ENCODE data around the gene IER5.

DNA sequence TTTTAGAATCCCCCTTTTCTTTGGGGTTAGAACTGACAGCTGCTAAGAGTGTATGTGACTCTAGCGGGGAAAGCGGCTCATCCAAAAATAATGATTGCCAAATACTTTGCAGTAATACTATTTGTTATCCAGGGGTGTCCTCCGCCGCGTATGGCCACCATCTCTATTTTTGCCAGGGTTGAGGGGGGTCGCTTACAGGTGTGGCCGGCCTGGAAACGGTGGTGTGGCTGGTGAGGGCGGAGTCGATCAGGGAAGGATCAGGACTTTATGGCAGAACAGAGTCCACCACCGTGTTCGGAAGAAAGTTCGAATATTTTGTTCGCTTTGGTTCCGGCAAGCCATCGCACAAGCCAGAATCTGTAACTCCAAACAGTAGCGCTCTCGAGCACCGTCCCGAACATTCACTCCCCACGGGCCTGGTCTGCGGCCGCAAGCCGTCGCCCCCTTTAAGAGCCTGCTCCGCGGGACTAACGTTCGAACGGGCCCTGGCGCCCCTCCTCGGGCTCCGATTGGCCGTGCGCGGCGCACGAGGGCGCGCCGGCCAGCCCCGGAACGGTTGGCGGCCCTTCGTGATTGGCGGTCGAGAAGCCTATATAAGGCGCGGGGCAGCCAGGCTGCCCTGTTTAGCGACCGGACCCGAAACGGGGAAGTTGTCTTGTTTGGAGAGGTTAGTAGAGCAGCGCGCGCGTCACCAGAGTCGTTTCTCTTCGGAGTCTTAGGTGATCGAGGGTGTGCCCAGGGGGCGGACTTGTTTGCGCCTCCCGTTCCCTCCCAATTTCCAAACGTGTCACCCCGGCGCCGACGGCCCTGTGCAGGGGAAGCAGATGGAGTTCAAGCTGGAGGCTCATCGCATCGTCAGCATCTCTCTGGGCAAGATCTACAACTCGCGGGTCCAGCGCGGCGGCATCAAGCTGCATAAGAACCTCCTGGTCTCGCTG lies at the start of gene IER5:
- TF ChIP-seq, protein P1, sequence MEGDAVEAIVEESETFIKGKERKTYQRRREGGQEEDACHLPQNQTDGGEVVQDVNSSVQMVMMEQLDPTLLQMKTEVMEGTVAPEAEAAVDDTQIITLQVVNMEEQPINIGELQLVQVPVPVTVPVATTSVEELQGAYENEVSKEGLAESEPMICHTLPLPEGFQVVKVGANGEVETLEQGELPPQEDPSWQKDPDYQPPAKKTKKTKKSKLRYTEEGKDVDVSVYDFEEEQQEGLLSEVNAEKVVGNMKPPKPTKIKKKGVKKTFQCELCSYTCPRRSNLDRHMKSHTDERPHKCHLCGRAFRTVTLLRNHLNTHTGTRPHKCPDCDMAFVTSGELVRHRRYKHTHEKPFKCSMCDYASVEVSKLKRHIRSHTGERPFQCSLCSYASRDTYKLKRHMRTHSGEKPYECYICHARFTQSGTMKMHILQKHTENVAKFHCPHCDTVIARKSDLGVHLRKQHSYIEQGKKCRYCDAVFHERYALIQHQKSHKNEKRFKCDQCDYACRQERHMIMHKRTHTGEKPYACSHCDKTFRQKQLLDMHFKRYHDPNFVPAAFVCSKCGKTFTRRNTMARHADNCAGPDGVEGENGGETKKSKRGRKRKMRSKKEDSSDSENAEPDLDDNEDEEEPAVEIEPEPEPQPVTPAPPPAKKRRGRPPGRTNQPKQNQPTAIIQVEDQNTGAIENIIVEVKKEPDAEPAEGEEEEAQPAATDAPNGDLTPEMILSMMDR (IDR thresholded peaks at IDR 0.05) = peak in 1 of 6 experiments; percentile 14
- TF ChIP-seq POLR2A (IDR thresholded peaks at IDR 0.05) = peak; percentile 92 to 100

All from thyroid gland (tissue), 4 donors.